HG02571 (cell line): ENCODE data around the gene BRCA1.
"Not testable (repeated sequence)": the region's sequence is repeated elsewhere in the genome, so short reads cannot be mapped to it uniquely, and the experiment has no call there.

ENCODE experiments used
- ATAC-seq: cut with Tn5 transposase; IDR thresholded peaks from one replicate; pipeline ENCODE4 v1.9.1; 2021; ENCODE audit warnings: mild to moderate bottlenecking, moderate library complexity; ENCODE audit not compliant: unreplicated experiment

Gene BRCA1

GRCh38 chr17:43134774-43135453 lies 9.8 kb upstream of the BRCA1 start:
- no peak for ATAC-seq

- ATAC-seq: not testable (repeated sequence)
Observed at GRCh38 chr17:43133439-43133838, 8.3 kb upstream of the BRCA1 start.

GRCh38 chr17:43132117-43132516 lies 7.0 kb upstream of the BRCA1 start:
- ATAC-seq: no peak

GRCh38 chr17:43129671-43130010 lies 4.5 kb upstream of the BRCA1 start:
- no peak for ATAC-seq

- ATAC-seq: not testable (repeated sequence)
Observed at GRCh38 chr17:43127333-43127876, 2.2 kb upstream of the BRCA1 start.

GRCh38 chr17:43126911-43127290 lies 1.7 kb upstream of the BRCA1 start:
- ATAC-seq: no peak

GRCh38 chr17:43125967-43126910 lies 1.1 kb upstream of the BRCA1 start:
- ATAC-seq: no peak

GRCh38 chr17:43118679-43119615 lies 6.2 kb downstream of the BRCA1 start:
- no peak for ATAC-seq

GRCh38 chr17:43114151-43114552 lies 11.0 kb downstream of the BRCA1 start:
- ATAC-seq: no peak

GRCh38 chr17:43106552-43106951 lies 18.6 kb downstream of the BRCA1 start:
- no peak for ATAC-seq

GRCh38 chr17:43105146-43105545 lies 20.0 kb downstream of the BRCA1 start:
- no peak for ATAC-seq

GRCh38 chr17:43104665-43105064 lies 20.5 kb downstream of the BRCA1 start:
- no peak for ATAC-seq

GRCh38 chr17:43095364-43095763 lies 29.8 kb downstream of the BRCA1 start:
- not testable (repeated sequence) for ATAC-seq

GRCh38 chr17:43094129-43094835 lies 30.9 kb downstream of the BRCA1 start:
- ATAC-seq: no peak

GRCh38 chr17:43092901-43093300 lies 32.3 kb downstream of the BRCA1 start:
- no peak for ATAC-seq

GRCh38 chr17:43090022-43090421 lies 35.1 kb downstream of the BRCA1 start:
- ATAC-seq: no peak

GRCh38 chr17:43085474-43085873 lies 39.7 kb downstream of the BRCA1 start:
- ATAC-seq: no peak

GRCh38 chr17:43079641-43080302 lies 45.4 kb downstream of the BRCA1 start:
- no peak for ATAC-seq

- no peak for ATAC-seq
Observed at GRCh38 chr17:43074869-43075268, 50.3 kb downstream of the BRCA1 start.

- ATAC-seq: no peak
Observed at GRCh38 chr17:43070872-43071271, 54.3 kb downstream of the BRCA1 start.
